ENCODE results near the gene SMKR1. TPM values are rescaled to one million over a fixed set of nuclear protein-coding genes. Genes with fewer than 3 reads are reported as not detected.

Gene SMKR1
- total RNA-seq, 1 experiment from 2014 or later = not detected

GRCh38 chr7:129559564-129559963 lies 57.2 kb downstream of the SMKR1 start:
- DNase-seq = no peak
- BruUV-seq (replicated peaks) = no TSS peak
- H3K4me1 Mint-ChIP-seq (ENCODE audit: low read depth, unreplicated experiment) = peaks cover 9% of the 10 kb centered on the region
- no peaks in the 10 kb centered on the region for H3K36me3 Mint-ChIP-seq (ENCODE audit: insufficient read depth, unreplicated experiment)
- TF ChIP-seq CTCF (IDR thresholded peaks at IDR 0.05; ENCODE audit: unreplicated experiment) = no peak
- peaks cover 8% of the 10 kb centered on the region for H3K27me3 Mint-ChIP-seq (ENCODE audit: unreplicated experiment)
- no peak overlapping the region for H3K4me3 Mint-ChIP-seq (ENCODE audit: low read depth, unreplicated experiment)
- intact Hi-C loops (cut with micrococcal nuclease; ENCODE audit: unreplicated experiment) = no loop called here
- no peaks in the 10 kb centered on the region for H3K9me3 Mint-ChIP-seq (ENCODE audit: low read depth, unreplicated experiment)
- no peak overlapping the region for H3K27ac Mint-ChIP-seq (ENCODE audit: unreplicated experiment)
- CTCF ChIA-PET = interaction anchor here (0.7 to 1.0 kb wide), 2 partner anchors 10 to 41 kb away, joined by 5 to 7 read pairs; no protein-coding TSS in a partner anchor

GRCh38 chr7:129560831-129561230 lies 58.5 kb downstream of the SMKR1 start:
- no peak for TF ChIP-seq CTCF (IDR thresholded peaks at IDR 0.05; ENCODE audit: unreplicated experiment)
- DNase-seq = no peak
- no peak overlapping the region for H3K27ac Mint-ChIP-seq (ENCODE audit: unreplicated experiment)
- H3K36me3 Mint-ChIP-seq (ENCODE audit: insufficient read depth, unreplicated experiment) = no peaks in the 10 kb centered on the region
- peaks cover 9% of the 10 kb centered on the region for H3K4me1 Mint-ChIP-seq (ENCODE audit: low read depth, unreplicated experiment)
- CTCF ChIA-PET = no interaction called here
- BruUV-seq (replicated peaks) = no TSS peak
- H3K9me3 Mint-ChIP-seq (ENCODE audit: low read depth, unreplicated experiment) = no peaks in the 10 kb centered on the region
- peaks cover 8% of the 10 kb centered on the region for H3K27me3 Mint-ChIP-seq (ENCODE audit: unreplicated experiment)
- intact Hi-C loops (cut with micrococcal nuclease; ENCODE audit: unreplicated experiment) = no loop called here
- H3K4me3 Mint-ChIP-seq (ENCODE audit: low read depth, unreplicated experiment) = no peak overlapping the region

- DNase-seq = no peak
- peaks cover 9% of the 10 kb centered on the region for H3K4me1 Mint-ChIP-seq (ENCODE audit: low read depth, unreplicated experiment)
- H3K36me3 Mint-ChIP-seq (ENCODE audit: insufficient read depth, unreplicated experiment) = no peaks in the 10 kb centered on the region
- no TSS peak for BruUV-seq (replicated peaks)
- H3K9me3 Mint-ChIP-seq (ENCODE audit: low read depth, unreplicated experiment) = no peaks in the 10 kb centered on the region
- no peak overlapping the region for H3K27ac Mint-ChIP-seq (ENCODE audit: unreplicated experiment)
- intact Hi-C loops (cut with micrococcal nuclease; ENCODE audit: unreplicated experiment) = no loop called here
- no peak for TF ChIP-seq CTCF (IDR thresholded peaks at IDR 0.05; ENCODE audit: unreplicated experiment)
- CTCF ChIA-PET = interaction anchor here (0.6 to 0.7 kb wide), 2 partner anchors 13 to 20 kb away, joined by 3 to 4 read pairs; no protein-coding TSS in a partner anchor
- H3K4me3 Mint-ChIP-seq (ENCODE audit: low read depth, unreplicated experiment) = no peak overlapping the region
- peaks cover 3% of the 10 kb centered on the region for H3K27me3 Mint-ChIP-seq (ENCODE audit: unreplicated experiment)
These were observed 59.5 kb downstream of the SMKR1 start for GRCh38 chr7:129561677-129562359.

Other genes with a start within 250 kb of the SMKR1 start
- gene STRIP2, start 68.1 kb upstream of the SMKR1 start, total RNA-seq (2022) = 10.1 and 13.2 TPM in 2 replicates
- 17.6 and 22.1 TPM in 2 replicates for gene NRF1, start 109.2 kb downstream of the SMKR1 start, total RNA-seq (2022)